NCI-H1436 treated with DMSO at 0.1 percent for 48 hours (cell line): ENCODE measurements around the gene ZNF620.
"Not testable (repeated sequence)": the region's sequence is repeated elsewhere in the genome, so short reads cannot be mapped to it uniquely, and the experiment has no call there.

Source experiments
- DNase-seq: peaks from one replicate; lab custom pipeline; 2025; lab: John Stamatoyannopoulos, UW

The ZNF620 gene

DNA sequence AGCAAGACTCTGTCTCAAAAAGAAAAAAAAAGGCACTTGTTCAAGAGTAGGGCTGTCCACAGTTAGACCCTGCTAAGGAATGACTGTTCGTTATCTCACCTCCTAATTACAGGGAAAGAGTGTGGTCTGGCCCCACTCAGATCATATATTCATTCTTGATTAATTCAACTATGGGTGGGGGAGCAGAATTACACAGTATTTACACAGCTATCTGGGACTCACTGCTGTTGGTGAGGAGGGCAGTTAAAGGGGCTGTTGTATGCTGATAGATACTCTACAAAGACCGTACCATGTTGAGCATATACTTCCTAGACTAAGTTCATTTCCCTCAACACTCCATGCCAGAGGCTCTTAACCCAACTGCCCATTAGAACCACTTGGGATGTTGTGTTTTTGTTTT lies 3.8 kb upstream of the ZNF620 start:
- no peak for DNase-seq

- no peak for DNase-seq
Measured at GRCh38 chr3:40504636-40505430, 1.0 kb upstream of the ZNF620 start.

- DNase-seq = no peak
Measured at GRCh38 chr3:40511031-40511718, 5.3 kb downstream of the ZNF620 start.

DNA sequence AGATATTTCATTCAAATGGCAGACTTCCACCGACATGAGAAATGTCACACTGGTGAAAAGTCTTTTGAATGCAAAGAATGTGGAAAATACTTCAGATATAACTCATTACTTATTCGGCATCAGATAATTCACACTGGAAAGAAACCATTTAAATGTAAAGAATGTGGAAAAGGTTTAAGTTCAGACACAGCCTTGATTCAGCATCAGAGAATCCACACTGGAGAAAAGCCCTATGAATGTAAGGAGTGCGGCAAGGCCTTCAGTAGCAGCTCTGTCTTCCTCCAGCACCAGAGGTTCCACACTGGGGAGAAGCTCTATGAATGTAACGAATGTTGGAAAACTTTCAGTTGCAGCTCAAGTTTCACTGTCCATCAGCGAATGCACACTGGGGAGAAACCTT lies 10.4 kb downstream of the ZNF620 start:
- no peak for DNase-seq

- DNase-seq = no peak
Measured at GRCh38 chr3:40518067-40518466, 12.2 kb downstream of the ZNF620 start.

DNA sequence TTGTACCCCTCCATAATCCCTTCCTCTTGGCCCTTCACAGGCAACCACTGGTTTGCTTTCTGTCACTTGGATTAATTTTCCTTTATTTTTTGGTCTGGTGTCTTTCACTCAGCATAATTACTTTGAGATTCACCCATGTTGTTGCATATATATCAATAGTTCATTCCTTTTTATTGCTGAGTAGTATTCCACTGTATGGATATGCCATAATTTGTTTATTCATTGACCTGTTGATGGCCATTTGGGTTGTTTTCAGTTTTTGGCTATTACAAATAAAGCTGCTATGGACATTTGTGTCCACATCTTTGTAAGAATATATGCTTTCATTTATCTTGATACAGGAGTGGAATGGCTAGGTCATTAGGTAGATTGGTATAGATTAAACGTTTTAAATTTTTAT lies 13.0 kb downstream of the ZNF620 start:
- DNase-seq = no peak

GRCh38 chr3:40521254-40521653 lies 15.4 kb downstream of the ZNF620 start:
- no peak for DNase-seq

- DNase-seq = no peak
Measured at GRCh38 chr3:40523781-40524180, 17.9 kb downstream of the ZNF620 start.

GRCh38 chr3:40524222-40524567 lies 18.4 kb downstream of the ZNF620 start:
- no peak for DNase-seq

DNA sequence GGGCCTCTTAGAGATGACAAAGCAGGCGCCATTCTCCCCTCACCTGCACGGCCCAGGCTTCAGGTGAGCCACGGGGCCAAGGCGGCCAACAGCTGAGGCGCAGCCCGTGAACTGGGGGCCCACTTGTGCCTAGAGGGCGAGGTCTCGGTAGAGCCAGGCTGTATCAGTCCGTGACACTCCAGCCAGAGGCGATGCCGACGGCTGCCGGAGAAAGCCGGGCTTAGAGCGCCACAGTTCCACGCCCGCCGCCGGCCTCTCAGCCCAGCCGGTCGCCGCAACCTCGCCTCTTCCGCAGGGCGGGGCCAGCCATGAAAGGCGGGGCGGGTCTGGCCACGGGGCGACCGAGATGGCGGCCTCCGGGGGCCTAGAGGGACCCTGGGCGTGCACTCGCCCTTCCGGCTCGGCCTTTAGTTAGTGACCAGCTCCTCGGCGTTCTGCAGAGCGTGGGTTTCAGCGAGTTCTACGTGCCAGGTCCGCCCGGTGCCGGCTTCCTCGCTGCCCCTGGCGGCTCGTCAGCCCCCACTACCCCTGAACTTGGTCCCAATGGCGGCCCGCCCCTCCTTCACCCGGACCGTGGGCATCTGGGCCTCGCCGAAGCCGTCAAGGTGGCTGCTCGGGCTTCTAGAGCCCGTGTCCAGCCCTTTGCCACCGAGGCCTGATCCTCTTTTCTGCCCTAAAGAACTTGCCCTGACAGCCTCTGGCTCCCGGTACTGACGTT lies 18.9 kb downstream of the ZNF620 start, which contains the start of gene ZNF621:
Gene ZNF621 (plus strand): TSS at position 393 of the 718 bp plus-strand sequence. CDS start 881 bp downstream, outside the sequence.
- DNase-seq = no peak

DNA sequence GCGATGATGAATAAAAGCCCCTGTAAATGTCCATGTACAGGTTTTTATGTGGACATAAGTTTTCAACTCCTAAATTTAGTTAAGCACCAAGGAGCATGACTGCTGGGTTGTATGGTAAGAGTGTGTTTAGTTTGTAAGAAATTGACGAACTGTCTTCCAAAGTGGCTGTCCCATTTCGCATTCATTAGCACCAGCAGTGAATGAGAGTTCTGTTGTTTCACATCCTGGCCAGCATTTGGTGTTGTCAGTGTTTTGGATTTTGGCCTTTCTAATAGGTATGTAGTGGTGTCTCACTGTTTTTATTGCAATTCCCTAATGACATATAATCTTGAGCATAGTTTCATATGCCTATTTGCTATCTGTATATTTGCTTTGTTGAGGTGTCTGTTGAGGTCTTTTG lies 22.6 kb downstream of the ZNF620 start:
- no peak for DNase-seq

GRCh38 chr3:40532252-40532651 lies 26.4 kb downstream of the ZNF620 start:
- DNase-seq = no peak

DNA sequence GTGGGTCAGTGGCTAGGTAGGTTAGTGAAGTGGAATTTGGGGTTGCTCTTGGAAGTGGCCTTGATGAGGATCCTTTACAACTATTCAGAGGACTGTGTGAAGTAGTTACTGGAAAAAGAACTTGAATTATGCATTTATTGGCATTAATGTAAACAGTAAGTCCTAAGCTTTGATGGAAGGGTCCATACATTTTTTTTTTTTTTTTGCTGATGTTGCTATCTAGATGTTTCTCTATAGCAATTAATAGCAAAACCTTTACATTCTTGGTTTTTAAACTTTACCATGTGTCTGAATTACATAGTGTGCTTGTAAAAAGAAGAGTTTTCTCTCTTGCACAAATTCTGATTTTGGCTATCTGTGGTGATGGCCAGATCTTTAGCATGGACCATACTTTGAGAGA lies 28.4 kb downstream of the ZNF620 start:
- DNase-seq = no peak

- DNase-seq = no peak
Measured at GRCh38 chr3:40546816-40547215, 41.0 kb downstream of the ZNF620 start.

- DNase-seq = no peak
Measured at GRCh38 chr3:40550167-40550566, 44.3 kb downstream of the ZNF620 start.

DNA sequence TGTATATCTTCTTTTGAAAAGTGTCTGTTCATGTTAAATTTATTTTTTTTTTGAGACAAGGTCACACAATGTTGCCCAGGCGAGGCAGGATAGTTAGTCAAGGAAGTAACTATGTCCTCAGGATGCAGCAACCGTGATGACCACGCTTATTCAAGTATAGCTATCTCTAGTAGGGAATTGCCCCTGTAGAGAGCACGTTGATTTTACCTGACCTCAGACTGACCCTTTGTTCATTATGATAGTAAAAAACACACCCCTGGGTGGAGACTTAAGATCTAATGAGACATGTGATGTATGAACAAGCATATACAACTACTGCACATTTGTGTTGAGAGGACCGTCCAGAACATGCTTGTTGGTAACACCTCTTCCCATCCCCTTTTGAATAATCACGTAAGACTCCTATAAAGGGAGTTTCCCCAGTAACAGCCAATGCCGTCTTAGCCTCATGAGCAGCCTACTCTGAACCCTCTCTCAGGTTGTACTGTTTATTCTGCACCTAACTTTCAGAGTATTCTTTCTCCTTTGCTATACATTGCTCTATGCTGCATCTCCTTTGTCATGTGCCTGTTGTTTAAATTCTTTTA lies 51.8 kb downstream of the ZNF620 start:
- no peak for DNase-seq

GRCh38 chr3:40562482-40562881 lies 56.6 kb downstream of the ZNF620 start:
- not testable (repeated sequence) for DNase-seq

DNA sequence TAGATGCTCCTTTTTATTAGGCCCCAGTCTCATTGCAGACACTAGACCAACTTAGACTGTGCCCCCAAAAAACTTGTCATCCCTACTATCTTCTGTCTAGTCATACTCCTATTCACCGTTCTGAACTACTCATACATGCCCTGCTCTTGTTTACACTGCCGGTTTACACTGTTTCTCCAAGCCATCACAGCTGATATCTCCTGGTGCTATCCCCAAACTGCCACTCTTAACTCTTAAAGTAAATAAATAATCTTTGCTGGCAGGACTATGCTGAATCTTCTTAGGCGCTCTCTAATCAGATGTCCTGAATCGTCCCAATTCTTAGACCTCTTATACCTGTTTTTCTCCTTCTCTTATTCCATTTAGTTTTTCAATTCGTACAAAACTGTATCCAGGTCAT lies 59.8 kb downstream of the ZNF620 start:
- DNase-seq = not testable (repeated sequence)

DNA sequence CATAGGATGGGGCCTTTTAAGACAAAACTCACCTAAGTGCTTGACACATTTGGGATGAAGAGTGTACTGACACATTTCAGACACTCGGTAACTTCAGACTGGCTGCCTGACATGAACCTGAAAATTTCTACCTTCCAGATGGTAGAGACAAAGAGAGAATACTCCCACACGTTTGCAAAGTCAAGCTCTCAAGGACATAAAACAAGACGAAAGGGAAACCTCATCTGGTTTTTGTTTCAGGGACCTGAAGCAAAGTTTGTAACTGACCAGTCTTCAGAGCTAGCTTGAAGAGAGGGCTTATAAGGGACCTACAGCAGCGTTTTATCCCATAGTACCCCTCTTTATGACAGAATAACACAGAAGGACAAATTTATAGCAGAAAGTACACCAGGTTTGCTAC lies 60.9 kb downstream of the ZNF620 start:
- DNase-seq = no peak
